Natural killer cell (primary cell): ENCODE measurements around the gene FSIP1. TPM values are rescaled to one million over a fixed set of nuclear protein-coding genes. Genes with fewer than 3 reads are reported as not detected.

Experiments used
- ATAC-seq, 3 donors: fragments of 150-1000 bp in 2 of 3; fragments of 200-7000 bp in 1 of 3; cut with Tn5 transposase; 1 replicate in 1 of 3; 2 replicates in 2 of 3; pipeline ENCODE4 v1.10.0; 2021; ENCODE audit warnings: mild to moderate bottlenecking in 2 of 3, moderate library complexity in 2 of 3
- DNase-seq, 2 donors: peaks; one replicate each; pipeline versions ENCODE4 v3.0.0 to v3.0.0-alpha.2; 2013 to 2021; ENCODE audit warnings: mixed read lengths in 1 of 2
- H3K27ac ChIP-seq: one replicate; pipeline ENCODE4 v1.5.1; 2013; ENCODE audit warnings: mild to moderate bottlenecking, low read length
- H3K27me3 ChIP-seq: one replicate; pipeline ENCODE4 v1.6.1; 2013; ENCODE audit warnings: low read length; ENCODE audit not compliant: control insufficient read depth, insufficient read depth
- H3K36me3 ChIP-seq: one replicate; pipeline ENCODE4 v1.6.1; 2013; ENCODE audit warnings: low read length; ENCODE audit not compliant: control insufficient read depth, insufficient read depth
- H3K4me1 ChIP-seq: one replicate; pipeline ENCODE4 v1.6.1; 2013; ENCODE audit warnings: low read length; ENCODE audit not compliant: control insufficient read depth, insufficient read depth
- H3K4me3 ChIP-seq: one replicate; pipeline ENCODE4 v1.5.1; 2013; ENCODE audit warnings: low read length
- H3K9me3 ChIP-seq: one replicate; pipeline ENCODE4 v1.6.1; 2013; ENCODE audit warnings: low read length; ENCODE audit not compliant: control insufficient read depth, insufficient read depth
- H3K27ac Mint-ChIP-seq, 2 donors: one replicate each; pipeline ENCODE4 v1.8.0; 2022; ENCODE audit warnings: mild to moderate bottlenecking in 2 of 2, mixed read lengths in 2 of 2, moderate library complexity in 1 of 2
- H3K27me3 Mint-ChIP-seq, 2 donors: one replicate each; pipeline ENCODE4 v1.8.0; 2022; ENCODE audit warnings: low read depth in 2 of 2, mixed read lengths in 2 of 2
- H3K36me3 Mint-ChIP-seq: one replicate; pipeline ENCODE4 v1.8.0; 2022; ENCODE audit warnings: mixed read lengths
- H3K4me1 Mint-ChIP-seq, 2 donors: one replicate each; pipeline ENCODE4 v1.8.0; 2022; ENCODE audit warnings: mixed read lengths in 2 of 2
- H3K4me3 Mint-ChIP-seq: one replicate; pipeline ENCODE4 v1.8.0; 2022; ENCODE audit warnings: mild to moderate bottlenecking, moderate library complexity, mixed read lengths
- H3K9me3 Mint-ChIP-seq, 2 donors: one replicate each; pipeline ENCODE4 v1.8.0; 2022; ENCODE audit warnings: mixed read lengths in 2 of 2
- CTCF ChIP-seq: fragments of 200-600 bp; IDR thresholded peaks from one replicate; pipeline ENCODE4 v1.8.0; 2022; ENCODE audit warnings: antibody characterized with exemption
- WGBS: methylation state at CpG from one replicate; pipeline ENCODE4 v1.1.7; 2013; ENCODE audit warnings: missing lambda C conversion rate; ENCODE audit not compliant: insufficient coverage; 5-methylcytosine and 5-hydroxymethylcytosine counted together
- intact Hi-C: fragments of 100-400 bp; cut with micrococcal nuclease; formaldehyde crosslinking; loops from one replicate; pipeline ENCODE4 v1.14.2; 2022
- total RNA-seq, 4 donors: library from RNA; stranded (reverse); fragments of 120-200 nt in 1 of 4; gene quantifications; one replicate each; pipeline versions ENCODE4 v1.2.3 to v1.2.4, GENCODE V29; 2013 to 2022

The FSIP1 gene
- total RNA-seq, 3 donors from 2014 or later (not counting 1 experiment from before 2014, with no cell fraction given): 1.1 to 2.3 (median 1.8) TPM

DNA sequence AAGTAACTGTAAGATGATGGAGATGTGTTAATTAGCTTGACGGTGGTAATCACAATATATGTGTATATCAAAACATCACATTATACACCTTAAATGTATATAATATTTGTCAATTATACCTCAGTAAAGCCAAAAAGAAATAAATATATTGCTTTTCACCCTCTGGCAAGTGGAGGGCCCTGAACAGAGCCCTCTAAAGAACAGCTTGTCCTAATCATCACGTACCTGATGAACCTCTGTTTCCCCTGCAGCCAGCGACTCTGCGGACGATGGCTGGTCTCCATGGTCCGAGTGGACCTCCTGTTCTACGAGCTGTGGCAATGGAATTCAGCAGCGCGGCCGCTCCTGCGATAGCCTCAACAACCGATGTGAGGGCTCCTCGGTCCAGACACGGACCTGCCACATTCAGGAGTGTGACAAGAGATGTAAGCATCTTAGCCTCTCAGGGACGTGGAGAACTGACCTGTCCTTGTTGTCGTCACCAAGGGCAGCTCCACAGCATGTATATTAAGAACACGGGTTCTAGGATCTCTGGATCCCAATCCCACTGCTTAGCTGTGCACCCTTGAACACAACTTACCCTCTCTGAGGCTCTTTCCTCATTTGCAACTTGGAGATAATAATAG, 195.4 kb downstream of the FSIP1 start:
- WGBS: 96% methylated on average over 16 of the region's 17 CpGs
- Mint-ChIP-seq H3K9me3 (no peaks in the 10 kb centered on the region), H3K36me3 (peaks cover 39% of the 10 kb centered on the region), H3K4me1 (peaks cover 34 to 40% of the 10 kb centered on the region in 2 donors), H3K27ac (no peak overlapping the region), H3K27me3 (no peaks in the 10 kb centered on the region), H3K4me3 (no peak overlapping the region)
- H3K4me3 ChIP-seq: no peak overlapping the region
- no peaks in the 10 kb centered on the region for H3K27me3 ChIP-seq
- DNase-seq (no peak), ATAC-seq (no peak)
- no peak overlapping the region for H3K27ac ChIP-seq
- intact Hi-C loops: loop anchor here (10.0 kb wide), 1 partner anchor 1112 kb away; no protein-coding TSS in a partner anchor
- H3K36me3 ChIP-seq: peaks cover 23% of the 10 kb centered on the region
- H3K9me3 ChIP-seq: no peaks in the 10 kb centered on the region
- TF ChIP-seq CTCF: no peak
- peaks cover 29% of the 10 kb centered on the region for H3K4me1 ChIP-seq

GRCh38 chr15:39586387-39587095, 196.1 kb downstream of the FSIP1 start:
- H3K9me3 Mint-ChIP-seq: no peaks in the 10 kb centered on the region
- no peaks in the 10 kb centered on the region for H3K27me3 ChIP-seq
- H3K4me3 Mint-ChIP-seq: no peak overlapping the region
- H3K27ac ChIP-seq: no peak overlapping the region
- 95% methylated on average over 10 of the region's 10 CpGs for WGBS
- H3K27me3 Mint-ChIP-seq: no peaks in the 10 kb centered on the region
- no peak for ATAC-seq
- H3K27ac Mint-ChIP-seq: no peak overlapping the region
- DNase-seq: no peak
- H3K4me1 Mint-ChIP-seq: peaks cover 41 to 46% of the 10 kb centered on the region in 2 donors
- intact Hi-C loops: loop anchor here (10.0 kb wide), 1 partner anchor 1112 kb away; no protein-coding TSS in a partner anchor
- peaks cover 22% of the 10 kb centered on the region for H3K36me3 ChIP-seq
- no peaks in the 10 kb centered on the region for H3K9me3 ChIP-seq
- no peak for TF ChIP-seq CTCF
- H3K4me1 ChIP-seq: peaks cover 36% of the 10 kb centered on the region
- no peak overlapping the region for H3K4me3 ChIP-seq
- peaks cover 34% of the 10 kb centered on the region for H3K36me3 Mint-ChIP-seq

GRCh38 chr15:39585871-39586301, 196.8 kb downstream of the FSIP1 start:
- peaks cover 17% of the 10 kb centered on the region for H3K36me3 ChIP-seq
- Mint-ChIP-seq H3K9me3 (no peaks in the 10 kb centered on the region), H3K4me1 (peaks cover 47 to 53% of the 10 kb centered on the region in 2 donors), H3K36me3 (peaks cover 27% of the 10 kb centered on the region), H3K27me3 (no peaks in the 10 kb centered on the region), H3K4me3 (no peak overlapping the region), H3K27ac (peak overlapping the region; percentile 67 to 86)
- no peaks in the 10 kb centered on the region for H3K9me3 ChIP-seq
- no peaks in the 10 kb centered on the region for H3K27me3 ChIP-seq
- intact Hi-C loops: loop anchor here (2.0 to 10.0 kb wide), 2 partner anchors 37 to 1111 kb away; no protein-coding TSS in a partner anchor
- H3K4me3 ChIP-seq: no peak overlapping the region
- DNase-seq (no peak), ATAC-seq (no peak)
- TF ChIP-seq CTCF: no peak
- peaks cover 42% of the 10 kb centered on the region for H3K4me1 ChIP-seq
- WGBS: 97% methylated on average over 4 of the region's 4 CpGs
- no peak overlapping the region for H3K27ac ChIP-seq
